GM18517 (cell line): Measurements from ENCODE around the gene SOX12.

ENCODE experiments used
- ATAC-seq: cut with Tn5 transposase; IDR thresholded peaks from one replicate; pipeline ENCODE4 v1.9.1; 2021; ENCODE audit warnings: mild to moderate bottlenecking, moderate library complexity; ENCODE audit not compliant: unreplicated experiment

Gene SOX12

DNA sequence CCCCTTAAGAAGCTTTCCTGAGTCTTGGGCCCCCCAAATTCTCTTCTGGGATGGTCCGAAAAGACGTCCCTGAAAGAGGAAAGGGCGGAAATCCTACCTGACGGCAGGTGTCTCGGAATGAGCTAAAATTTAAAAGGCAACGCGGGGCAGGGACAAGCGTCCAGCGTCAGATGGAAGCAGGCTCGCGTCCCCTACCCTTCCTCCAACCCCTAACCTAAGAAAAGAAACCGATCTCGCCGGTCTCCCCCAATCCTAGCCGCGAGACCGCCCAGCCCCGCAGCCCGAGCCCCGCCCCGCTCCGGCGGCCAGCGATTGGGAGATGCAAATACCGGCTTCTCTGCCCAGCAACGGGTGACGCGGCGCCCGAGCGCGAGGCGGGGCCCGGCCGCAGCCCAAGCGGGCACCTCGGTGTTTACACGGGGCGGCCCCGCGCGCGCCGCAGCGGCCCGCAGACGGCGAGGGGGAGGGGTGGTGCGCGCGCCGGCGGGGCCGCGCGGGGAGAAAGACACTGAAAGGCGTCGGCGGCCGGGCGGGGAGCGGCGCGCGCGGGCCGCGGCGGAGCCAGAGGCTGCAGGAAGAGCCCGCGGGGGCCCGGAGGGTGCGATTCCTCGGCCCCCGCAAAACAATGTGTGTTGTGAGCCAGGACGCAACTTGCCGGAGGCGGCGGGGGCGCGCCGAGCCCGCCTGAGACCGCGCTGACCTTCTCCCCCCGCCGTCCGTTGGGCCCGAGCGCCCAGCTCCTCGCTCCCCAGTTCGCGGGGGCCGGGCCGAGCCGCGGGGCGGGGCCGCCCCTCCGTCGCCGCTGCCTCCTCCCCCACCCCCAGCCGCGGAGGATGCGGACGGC is at the start of gene SOX12:
TSS of gene SOX12 (plus strand) at position 508 of the 844 bp plus-strand sequence. CDS start 373 bp downstream, outside the sequence.
- ATAC-seq, result peak; percentile 67

DNA sequence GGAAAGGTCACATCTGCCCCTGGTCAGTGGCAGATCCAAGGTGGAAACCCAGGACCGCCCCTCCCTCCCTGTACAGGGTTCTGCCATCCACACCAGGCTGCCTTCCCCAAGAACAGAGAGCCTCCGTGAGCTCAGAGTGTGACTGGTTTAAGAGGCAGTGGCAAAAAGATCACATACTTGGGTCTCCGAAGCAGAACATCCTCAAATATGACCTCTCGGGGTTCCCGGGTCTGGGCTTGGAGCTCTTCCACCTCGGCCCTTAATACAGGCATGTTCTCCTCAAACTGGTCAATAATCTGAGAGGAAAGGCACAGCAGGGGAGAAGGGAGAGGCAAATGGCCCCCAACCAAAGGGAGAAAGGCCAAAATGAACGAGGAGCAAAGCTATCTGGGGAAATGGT is 49.6 kb upstream of the SOX12 start:
- ATAC-seq, result no peak

DNA sequence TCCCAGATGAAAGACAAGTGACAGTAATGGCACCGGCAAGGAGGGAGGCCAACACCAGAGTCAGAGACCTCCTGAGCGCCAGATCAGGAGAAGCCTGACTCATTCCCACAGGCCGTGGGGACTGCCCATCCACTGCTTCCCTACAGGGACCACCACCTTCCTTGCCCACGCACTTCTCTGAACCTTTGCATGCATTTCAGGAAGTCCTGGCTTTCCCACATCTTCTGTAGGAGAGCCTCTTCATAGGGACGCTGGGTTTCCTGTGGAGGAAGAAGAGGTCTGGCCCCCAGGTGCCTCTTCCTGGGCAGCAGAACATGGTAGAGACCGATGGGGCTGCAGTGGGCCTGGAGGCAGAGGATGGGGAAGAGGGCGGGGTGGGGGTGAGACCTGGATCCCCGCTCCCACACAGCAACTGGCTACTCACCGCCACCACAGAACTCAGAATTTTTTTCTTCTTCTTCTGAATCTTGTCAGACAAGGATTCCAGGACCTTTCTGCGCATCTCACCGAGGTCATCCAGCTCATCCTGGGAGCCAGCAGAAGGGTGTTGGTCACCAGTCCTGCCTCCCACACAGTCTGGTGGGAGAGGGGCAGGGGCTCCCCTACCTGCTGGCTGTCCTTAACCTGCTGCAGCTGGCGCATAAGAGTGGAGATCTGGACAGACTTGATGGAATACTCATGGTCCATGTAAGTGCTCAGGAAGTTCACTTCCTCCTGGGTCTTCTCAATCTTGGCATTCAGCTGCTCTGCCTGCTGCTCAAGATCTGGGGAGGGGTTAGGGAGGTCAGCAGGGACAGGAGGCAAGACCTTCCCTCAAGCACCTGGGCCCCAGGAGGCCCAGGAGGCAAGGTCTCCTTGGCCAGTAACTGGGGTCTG is 48.5 kb upstream of the SOX12 start:
- no peak for ATAC-seq

DNA sequence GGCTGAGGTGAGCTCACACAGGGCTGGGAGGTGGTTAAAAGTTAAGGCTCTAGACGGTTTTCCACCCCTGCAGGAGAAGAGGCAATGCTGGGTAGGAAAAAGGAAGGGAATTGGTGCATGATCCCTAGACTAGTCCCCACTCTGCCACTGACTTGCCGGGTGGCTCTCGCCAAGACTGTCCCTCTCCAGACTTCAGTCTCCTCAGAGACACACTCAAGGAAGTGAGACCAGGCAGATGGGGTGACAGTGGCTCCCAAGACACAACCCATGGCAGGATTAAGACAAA is 47.9 kb upstream of the SOX12 start:
- no peak for ATAC-seq

DNA sequence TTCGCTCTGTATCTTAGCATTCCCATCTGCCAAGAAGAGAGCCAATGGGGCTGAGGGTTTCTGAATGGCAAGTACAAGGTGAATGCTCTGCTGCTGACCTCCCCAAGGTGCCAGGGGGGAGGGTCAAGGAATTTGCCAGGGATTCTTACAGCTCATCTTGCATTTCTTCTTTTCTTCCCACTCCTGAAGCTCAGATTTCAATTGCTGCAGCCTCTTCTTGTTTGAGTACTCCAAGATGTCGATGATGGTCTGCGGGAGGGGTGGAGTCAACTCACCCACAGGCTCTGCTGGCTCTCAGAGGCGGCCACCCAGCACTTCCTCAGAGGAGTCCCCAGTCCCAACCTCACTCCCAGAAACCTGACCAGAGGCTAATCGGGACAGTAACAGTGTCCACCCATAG is 47.2 kb upstream of the SOX12 start:
- no peak for ATAC-seq

DNA sequence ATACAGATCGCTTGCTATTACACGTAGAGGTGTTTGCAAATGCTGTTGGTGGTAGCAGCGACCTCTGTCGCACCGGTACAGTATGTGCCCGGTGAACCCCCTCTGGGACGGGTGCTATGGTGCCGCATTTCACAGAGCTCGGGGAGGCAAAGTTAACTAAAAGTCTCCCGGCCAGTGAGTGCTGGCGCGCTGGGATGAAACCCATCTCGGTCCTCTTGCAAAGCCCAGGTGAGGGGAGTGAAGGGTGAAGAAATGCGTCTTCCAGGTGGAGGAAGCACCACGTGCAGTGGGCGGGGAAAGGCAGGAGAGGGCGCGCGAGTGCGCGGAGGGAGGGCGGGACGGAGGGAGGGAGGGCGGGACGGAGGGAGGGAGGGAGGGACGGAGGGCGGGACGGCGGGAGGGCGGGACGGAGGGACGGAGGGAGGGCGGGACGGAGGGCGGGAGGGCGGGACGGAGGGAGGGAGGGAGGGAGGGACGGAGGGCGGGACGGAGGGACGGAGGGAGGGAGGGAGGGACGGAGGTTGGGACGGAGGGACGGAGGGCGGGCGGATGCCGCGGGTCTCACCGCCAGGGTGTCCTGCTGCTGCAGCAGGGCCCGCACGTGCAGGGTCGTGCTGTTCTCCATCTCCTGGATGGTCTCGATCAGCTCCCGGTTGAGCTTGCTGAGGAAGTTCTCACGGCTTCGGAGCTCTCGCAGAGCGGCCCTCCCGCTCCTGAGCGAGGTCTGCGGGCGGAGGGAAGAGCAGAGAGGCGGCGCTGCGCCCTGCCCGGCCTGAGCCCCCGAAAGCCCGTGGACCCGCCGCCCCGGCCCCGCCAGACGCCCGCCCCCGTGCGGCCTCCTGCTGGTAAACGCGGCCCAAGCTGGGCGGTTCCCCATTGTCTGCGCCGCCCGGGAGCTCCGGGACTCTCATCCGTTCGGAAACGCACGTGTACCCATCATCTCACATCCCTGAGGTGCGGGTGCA is 46.5 kb upstream of the SOX12 start:
- no peak for ATAC-seq

DNA sequence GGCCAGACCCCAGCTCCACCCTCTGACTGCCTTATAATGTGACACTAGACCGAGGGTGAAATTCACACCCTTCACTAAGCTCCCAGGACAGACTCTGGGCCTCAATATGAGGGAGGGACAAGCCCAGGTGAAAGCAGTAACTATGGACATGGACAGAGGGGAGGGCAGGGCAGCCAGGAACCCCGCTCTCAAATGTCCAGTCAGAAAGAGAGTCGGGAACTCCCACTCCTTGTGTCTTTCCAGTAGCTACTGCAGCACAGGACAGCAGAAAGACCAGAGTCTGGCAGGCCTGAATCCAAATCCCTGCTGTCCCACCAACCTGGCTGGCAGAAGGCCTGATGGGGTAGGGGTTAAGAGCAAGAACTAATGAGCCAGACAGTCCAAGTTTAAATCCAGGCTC is 41.2 kb upstream of the SOX12 start:
- no peak for ATAC-seq

DNA sequence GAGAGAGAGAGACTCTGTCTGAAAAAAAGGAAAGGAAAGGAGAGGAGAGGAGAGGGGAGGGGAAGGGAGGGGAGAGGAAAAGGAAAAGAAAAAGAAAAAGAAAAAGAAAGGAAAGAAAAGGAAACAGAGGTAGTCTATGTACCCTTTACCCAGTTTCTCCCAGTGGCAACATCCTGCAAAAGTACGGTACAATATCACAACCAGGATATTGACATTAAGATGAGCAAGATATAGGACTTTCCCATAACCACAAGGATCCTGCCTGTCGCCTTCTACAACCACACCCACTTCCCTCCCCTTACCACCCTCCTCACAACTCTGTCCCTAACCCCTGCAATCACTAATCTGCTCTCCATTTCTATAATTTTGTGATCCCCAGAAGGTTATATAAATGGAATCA is 38.8 kb upstream of the SOX12 start:
- no peak for ATAC-seq

DNA sequence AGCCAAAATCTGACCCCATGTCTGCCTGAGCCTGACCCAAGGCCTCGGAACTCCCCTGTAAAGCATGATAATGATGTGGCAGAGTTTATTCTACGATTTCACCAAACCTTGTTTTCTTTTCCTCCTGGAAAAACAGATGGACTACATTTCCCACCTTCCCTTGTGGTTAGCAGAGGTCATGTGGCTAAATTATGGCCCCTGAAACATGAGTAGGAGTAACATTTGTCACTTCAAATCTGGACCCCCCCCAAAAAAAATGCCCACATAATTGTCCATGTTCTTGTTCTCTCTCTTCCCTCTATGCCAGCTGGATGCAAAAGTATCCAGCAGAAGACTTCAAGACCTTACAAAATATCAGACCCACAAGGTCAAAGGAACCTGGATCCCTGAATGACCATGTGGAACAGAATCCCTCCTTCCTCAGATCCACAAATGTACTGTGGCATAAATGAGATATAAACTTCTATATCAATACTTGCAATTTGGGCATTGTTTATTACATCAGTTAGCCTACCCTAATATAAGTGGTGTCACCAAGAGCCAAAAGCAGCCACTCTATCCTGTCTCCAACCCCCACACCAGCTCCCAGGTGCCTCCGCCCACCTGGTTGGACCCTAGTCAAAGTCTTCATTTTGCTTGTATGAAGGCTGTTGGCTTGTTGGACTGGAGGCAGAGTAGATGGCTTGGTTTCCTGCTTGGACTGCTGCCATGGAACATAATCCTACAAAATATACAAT is 36.2 kb upstream of the SOX12 start:
- ATAC-seq, result no peak

DNA sequence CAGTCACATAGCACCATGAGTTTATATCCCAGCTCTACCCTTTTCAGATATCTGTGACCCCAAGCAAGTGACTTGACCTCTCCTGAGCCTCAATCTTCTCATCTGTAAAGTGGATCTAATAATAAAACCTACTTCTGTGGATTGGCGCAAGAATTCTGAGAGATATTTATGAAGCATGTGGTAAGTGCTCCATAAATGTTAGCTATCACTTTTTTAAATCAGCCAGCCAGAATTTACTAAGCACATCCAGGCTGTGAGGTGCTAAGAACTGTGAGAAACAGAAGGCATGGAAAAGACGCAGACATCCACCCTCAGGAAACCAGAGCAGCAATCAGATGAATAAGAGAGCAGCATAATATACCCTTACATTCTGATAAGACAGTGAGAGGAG is 35.7 kb upstream of the SOX12 start:
- ATAC-seq, result no peak

DNA sequence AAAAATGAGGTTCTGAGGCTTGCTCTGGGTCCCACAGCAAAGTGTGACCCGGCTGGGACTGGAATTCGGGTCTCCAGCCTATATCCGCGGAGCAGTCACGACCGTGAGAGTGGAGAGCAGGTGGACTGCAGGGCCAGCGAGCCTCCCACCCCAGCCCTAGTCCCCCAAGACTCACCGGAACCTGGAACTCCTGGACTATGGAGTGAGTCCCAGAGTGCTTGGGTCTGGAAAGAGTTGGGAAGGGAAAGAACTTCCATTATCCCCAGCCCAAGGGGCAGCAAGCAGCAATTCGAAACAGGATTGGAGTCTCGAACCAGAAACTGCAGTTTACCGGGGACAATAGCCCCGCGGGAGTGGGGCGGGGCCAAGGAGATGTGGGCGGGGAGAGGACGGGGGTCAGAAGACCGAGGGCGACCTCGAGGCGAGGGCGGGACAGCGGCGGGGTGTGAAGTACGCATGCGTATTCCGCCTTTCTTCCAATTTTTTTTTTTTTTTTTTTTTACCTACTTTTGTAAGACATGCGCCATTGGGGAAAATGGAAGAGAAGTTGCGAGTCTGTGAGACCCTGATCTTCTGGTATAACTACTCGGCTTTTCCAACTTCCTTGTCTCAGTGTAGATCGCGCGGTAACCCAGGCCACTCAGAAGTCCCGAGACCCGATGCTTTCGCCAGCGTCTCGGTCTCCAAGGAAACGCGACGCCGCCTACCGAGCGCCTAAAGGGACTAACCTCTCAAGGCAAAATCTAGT is 35.1 kb upstream of the SOX12 start, which contains the start of gene C20orf96:
TSS of gene C20orf96 (minus strand) at position 667 of the 748 bp plus-strand sequence. CDS start at position 527, 140 bp downstream.
- ATAC-seq, result peak; percentile 74

DNA sequence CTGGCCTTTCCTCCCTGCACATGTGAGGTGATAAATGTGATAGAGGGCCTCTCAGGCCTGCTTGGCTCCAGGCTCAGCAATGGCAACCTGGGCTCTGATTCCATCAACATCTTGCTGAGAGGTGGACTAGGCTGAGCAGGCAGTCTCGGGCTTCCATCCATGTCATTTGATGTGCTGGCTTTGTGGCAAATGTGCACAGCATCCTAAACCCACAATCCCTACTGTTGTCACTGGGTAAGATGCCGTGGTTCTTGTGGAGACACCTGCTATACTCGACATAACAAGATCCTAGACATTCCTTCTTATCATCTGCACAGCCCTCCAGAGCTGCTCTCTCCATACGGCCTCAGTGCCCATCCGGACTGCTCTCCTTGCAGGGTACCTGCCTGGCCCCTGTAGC is 30.8 kb upstream of the SOX12 start:
- ATAC-seq, result no peak

DNA sequence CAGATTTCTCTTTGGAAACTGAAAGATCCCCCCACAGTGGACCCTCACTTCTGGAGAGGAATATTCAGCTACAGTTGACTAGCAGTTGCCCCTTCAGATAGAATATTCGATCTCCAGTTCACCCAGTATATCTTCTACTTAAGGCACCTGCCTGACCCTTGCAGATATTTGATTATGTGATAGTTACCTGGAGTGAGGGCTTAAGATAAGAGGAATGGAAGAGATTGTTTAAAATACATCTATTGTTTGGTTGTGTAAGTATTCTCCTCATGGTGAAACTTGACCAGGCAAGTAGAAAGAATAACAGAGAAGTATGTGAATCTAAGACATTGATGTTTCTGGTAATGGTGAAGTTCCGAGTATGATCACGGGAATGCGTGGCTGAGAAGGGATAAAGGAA is 29.5 kb upstream of the SOX12 start:
- no peak for ATAC-seq

DNA sequence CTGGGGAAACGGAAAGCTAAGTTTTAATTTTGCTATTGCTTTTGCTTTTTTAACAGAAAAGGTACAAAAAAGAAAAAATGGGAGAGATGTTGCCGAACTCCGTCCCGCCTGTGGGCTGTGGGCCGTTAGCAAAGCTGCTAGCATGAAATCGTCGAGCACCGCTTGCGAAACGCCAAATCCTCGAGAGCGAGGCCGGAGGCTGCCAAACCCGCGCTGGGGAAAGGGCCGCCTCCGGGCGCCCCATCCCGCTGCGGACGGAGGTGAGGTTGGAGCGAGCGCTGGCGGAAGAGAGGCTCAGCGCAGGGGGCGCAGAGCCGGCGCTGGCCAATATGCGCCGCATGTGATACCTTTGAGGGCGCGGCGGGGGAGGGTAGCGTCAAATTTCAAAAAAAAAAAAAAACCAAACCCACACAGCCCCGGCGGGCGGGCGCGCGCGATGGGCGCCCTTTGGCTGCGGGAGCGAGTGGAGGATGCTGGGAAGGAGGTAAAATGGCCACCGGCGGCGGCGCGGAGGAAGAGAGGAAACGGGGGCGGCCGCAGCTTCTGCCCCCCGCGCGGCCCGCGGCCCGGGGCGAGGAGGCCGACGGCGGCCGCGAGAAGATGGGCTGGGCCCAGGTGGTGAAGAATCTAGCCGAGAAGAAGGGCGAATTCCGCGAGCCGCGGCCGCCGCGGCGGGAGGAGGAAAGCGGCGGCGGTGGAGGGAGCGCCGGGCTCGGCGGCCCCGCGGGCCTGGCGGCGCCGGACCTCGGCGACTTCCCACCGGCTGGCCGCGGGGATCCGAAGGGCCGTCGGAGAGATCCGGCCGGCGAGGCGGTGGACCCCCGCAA is 28.0 kb upstream of the SOX12 start, which contains the start of gene ZCCHC3:
TSS of gene ZCCHC3 (plus strand) at position 473 of the 827 bp plus-strand sequence. CDS start at position 490, 17 bp downstream.
- peak; percentile 76 for ATAC-seq

DNA sequence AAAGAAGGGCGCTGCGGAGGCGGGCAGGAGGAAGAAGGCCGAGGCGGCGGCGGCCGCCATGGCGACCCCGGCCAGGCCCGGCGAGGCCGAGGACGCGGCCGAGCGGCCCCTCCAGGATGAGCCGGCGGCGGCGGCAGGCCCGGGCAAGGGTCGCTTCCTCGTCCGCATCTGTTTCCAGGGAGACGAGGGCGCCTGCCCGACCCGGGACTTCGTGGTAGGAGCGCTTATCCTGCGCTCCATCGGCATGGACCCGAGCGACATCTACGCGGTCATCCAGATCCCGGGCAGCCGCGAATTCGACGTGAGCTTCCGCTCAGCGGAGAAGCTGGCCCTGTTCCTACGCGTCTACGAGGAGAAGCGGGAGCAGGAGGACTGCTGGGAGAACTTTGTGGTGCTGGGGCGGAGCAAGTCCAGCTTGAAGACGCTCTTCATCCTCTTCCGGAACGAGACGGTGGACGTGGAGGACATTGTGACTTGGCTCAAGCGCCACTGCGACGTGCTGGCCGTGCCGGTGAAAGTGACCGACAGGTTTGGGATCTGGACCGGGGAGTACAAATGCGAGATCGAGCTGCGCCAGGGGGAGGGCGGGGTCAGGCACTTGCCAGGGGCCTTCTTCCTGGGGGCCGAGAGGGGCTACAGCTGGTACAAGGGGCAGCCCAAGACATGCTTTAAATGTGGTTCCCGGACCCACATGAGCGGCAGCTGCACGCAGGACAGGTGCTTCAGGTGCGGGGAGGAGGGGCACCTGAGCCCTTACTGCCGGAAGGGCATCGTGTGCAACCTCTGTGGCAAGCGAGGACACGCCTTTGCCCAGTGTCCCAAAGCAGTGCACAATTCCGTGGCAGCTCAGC is 27.2 kb upstream of the SOX12 start:
- ATAC-seq, result peak; percentile 15

DNA sequence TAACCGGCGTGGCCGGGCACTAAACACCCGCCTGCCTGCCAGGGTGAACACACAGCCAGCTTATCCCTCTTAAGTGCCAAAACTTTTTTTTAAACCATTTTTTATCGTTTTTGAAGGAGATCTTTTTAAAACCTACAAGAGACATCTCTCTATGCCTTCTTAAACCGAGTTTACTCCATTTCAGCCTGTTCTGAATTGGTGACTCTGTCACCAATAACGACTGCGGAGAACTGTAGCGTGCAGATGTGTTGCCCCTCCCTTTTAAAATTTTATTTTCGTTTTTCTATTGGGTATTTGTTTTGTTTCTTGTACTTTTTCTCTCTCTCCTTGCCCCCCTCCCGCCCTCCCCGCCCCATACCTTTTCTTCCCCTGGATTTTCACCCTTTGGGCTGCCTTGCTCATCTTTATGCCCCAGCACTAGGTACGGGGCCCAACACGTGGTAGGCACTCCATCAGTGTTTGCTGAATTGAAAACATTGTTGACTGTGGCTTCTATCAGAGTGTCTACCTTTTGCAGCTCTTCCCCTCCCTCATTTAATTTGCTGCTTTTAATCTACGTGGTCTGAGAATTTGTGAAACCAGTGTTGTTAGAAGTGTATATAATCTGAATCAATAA is 26.5 kb upstream of the SOX12 start:
- ATAC-seq, result no peak

DNA sequence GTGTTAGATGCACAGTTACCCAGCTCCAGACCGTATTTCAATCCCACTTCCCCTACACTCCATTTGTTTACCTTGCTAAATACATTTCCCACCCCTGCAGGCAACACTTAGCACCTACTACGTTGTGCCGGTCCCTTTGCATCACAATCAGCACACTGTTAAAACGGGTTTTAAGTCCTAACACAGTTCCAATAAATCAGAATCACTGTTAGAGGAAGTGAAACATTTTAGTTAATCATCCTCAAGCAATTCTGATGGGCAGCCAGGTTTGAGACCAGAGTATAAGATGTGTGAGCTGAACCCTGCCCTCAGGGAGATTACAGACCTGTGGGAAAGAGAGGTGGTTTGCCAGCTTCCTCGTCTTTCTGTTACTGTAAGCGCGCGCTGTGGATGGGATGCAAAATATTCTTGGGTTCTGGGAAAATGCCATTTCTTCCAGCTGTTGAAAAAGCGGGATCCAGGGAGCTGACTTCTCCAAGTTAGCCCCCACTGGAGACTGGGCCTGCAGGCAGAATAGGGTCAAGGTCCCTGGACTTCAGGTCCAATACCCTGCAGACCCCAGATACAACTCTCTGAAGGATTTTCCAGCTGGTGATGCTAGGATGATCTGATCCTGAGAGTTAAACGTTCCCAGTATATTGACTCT is 24.9 kb upstream of the SOX12 start:
- ATAC-seq, result no peak
